ENCODE measurements around the gene COG5. TPM values are rescaled to one million over a fixed set of nuclear protein-coding genes. Genes with fewer than 3 reads are reported as not detected.
A peak's percentile ranks its signal among the peaks of the same experiment; 100 is the strongest.

The COG5 gene
- total RNA-seq, 2 experiments from 2014 or later, result 37.1 to 44.6 TPM

DNA sequence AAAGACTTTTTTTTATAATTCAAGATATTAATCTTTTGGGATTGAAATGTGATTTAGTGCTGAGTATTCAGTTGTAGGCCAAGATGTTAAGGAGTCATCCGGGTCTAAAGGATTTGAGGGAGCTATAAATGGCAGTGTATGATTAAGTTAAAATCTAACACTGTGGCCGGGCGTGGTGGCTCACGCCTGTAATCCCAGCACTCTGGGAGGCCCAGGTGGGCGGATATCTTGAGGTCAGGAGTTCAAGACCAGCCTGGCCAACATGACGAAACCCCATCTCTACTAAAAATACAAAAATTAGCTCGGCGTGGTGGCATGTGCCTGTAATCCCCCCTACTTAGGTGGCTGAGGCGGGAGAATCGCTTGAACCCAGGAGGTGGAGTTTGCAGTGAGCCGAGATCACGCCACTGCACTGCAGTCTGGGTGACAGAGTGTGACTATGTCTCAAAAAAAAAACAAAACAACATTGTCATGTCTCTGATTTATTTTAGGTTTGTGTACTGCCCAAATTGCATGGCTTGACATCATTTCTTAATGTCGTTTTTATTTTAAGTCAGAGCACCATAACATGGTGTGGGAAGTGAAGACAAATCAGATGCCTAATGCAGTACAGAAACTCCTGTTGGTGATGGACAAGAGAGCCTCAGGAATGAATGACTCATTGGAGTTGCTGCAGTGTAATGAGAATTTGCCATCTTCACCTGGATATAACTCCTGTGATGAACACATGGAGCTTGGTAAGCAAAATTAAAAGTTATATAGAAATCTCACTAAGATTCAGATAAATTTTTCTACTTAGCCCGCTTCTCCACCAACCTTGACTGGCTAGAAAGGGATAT, 384.2 kb downstream of the COG5 start:
- ATAC-seq, result peak; percentile 27
- H3K36me3 Mint-ChIP-seq, result peaks cover 27% of the 10 kb centered on the region
- peaks cover 21% of the 10 kb centered on the region for H3K4me1 Mint-ChIP-seq
- CTCF ChIA-PET, result interaction anchor here (0.6 to 1.3 kb wide), 3 partner anchors 16 to 407 kb away, joined by 3 read pairs; no protein-coding TSS in a partner anchor
- no peak for DNase-seq
- no peak overlapping the region for H3K4me3 Mint-ChIP-seq
- H3K27me3 Mint-ChIP-seq, result no peaks in the 10 kb centered on the region
- no peaks in the 10 kb centered on the region for H3K9me3 Mint-ChIP-seq (ENCODE audit: low read depth)
- H3K27ac Mint-ChIP-seq, result no peak overlapping the region

DNA sequence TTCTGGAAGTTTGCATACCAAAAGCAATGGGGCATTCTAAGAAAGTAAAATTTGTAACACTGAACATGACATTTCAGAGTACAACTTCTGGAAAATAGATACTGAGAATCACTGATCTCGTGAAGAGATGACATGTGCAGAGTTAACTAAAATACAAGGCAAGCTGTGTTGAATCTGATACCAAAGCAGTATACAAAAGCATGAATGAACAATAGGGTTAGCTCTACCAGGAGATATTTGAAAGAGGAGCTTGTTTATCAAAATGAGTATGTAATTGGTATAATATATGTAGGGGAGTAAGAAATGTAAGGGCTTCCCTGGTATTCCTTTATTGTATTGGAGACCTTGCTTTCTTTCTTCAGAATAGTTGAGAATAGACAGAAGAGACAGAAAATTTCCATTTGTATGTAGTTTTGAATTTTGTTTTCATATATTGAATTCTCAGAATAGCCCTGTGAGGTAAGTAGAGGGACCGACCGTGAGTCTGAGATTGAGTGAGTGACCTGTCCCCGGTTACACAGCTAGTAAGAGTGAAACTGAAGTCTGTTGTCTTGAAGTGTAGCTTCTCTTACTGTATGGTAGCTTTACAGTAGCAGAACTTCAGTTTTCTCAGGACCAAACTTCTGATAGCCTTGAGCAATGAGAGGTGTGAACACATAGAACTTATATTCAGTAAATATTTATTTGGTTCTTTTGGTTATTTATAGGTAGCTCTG, 389.9 kb downstream of the COG5 start:
- peaks cover 37% of the 10 kb centered on the region for H3K4me1 Mint-ChIP-seq
- H3K27ac Mint-ChIP-seq, result peak overlapping the region; percentile 83
- CTCF ChIA-PET, result interaction anchor here (1.0 to 1.4 kb wide), 3 partner anchors 20 to 569 kb away, joined by 3 to 4 read pairs (median 4); no protein-coding TSS in a partner anchor
- no peaks in the 10 kb centered on the region for H3K27me3 Mint-ChIP-seq
- DNase-seq (peak; percentile 54), ATAC-seq (peak; percentile 43)
- peaks cover 11% of the 10 kb centered on the region for H3K36me3 Mint-ChIP-seq
- peak overlapping the region; percentile 60 for H3K4me3 Mint-ChIP-seq
- H3K9me3 Mint-ChIP-seq (ENCODE audit: low read depth), result no peaks in the 10 kb centered on the region

DNA sequence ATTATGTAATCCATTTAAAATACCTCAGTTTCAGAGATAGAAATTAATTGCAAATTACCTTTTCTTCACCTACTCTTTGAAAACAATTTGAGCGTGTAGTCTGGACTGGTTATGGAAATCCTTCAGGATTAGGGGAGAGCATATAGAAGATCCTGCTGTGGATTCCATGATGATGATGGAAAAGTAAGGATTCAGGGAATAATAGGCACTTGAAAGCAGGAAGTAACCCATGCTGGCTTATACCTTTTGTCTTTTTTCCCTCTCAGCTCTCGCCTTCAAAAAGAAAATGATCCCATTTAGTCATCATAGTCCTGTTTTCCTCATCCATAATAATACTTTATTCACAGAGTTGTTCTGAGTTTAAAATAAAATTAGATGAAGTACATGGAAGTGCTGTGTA, 390.5 kb downstream of the COG5 start:
- no peak for ATAC-seq
- DNase-seq, result no peak
- Mint-ChIP-seq H3K27ac (peak overlapping the region; percentile 83), H3K4me3 (peak overlapping the region; percentile 60), H3K4me1 (peaks cover 38% of the 10 kb centered on the region), H3K27me3 (no peaks in the 10 kb centered on the region), H3K9me3 (ENCODE audit: low read depth) (no peaks in the 10 kb centered on the region), H3K36me3 (peaks cover 11% of the 10 kb centered on the region)
- CTCF ChIA-PET, result no interaction called here

DNA sequence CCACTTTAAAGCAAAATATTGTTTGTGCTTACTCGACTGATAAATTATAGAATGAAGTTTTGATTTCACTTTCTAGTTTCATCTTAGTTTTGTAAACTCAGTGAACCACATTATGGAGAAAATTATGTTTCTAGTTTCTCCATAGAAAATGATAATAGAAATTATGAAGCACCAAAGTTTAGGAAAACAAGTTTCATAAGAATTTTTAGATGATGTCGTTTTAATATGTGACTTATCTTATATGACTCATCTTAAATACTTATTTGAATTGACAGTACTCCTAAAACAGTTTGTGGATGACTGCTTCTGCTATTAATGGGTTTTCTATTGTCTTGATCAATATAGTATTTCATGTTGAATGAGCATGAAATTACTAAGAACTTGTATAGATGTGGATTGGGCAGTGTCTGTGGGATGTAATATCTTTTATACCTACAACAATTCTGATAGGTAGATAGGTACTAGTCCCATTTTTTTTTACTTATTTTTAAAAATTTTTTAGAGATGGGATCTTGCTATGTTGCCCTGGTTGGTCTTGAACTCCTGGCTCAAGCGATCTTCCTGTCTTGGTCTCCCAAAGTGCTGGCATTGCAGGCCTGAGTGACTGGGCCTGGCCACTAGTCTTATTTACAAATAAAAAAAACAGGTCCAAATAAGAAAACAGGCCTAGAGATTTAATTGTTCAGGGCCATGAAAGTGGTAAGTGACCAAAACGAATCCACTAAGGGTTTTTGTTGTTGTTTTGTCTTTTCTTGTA, 391.3 kb downstream of the COG5 start:
- ATAC-seq, result no peak
- CTCF ChIA-PET, result interaction anchor here (1.2 kb wide), 1 partner anchor 9 kb away, joined by 3 read pairs; no protein-coding TSS in a partner anchor
- Mint-ChIP-seq H3K36me3 (peaks cover 9% of the 10 kb centered on the region), H3K27ac (peak overlapping the region; percentile 83), H3K9me3 (ENCODE audit: low read depth) (no peaks in the 10 kb centered on the region), H3K27me3 (no peaks in the 10 kb centered on the region), H3K4me1 (peaks cover 43% of the 10 kb centered on the region), H3K4me3 (no peak overlapping the region)
- DNase-seq, result no peak

DNA sequence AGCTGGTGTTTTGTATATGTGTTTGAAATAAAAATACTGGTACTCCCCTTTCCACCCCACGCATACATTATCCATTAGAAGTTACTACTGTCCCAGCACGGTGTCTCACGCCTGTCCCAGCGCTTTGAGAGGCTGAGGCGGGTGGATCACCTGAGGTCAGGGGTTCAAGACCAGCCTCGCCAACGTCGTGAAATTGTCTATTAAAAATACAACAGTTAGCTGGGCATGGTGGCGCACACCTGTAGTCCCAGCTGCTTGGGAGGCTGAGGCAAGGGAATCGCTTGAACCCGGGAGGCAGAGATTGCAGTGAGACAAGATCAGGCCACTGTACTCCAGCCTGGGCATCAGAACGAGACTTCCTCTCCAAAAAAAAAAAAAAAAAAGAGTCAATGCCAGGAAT, 392.2 kb downstream of the COG5 start:
- Mint-ChIP-seq H3K27ac (peak overlapping the region; percentile 9), H3K4me1 (peaks cover 42% of the 10 kb centered on the region), H3K36me3 (peaks cover 6% of the 10 kb centered on the region), H3K9me3 (ENCODE audit: low read depth) (no peaks in the 10 kb centered on the region), H3K4me3 (peak overlapping the region; percentile 19), H3K27me3 (no peaks in the 10 kb centered on the region)
- DNase-seq (no peak), ATAC-seq (no peak)
- CTCF ChIA-PET, result interaction anchor here (0.7 to 1.2 kb wide), 2 partner anchors 10 to 570 kb away, joined by 3 to 4 read pairs; no protein-coding TSS in a partner anchor

DNA sequence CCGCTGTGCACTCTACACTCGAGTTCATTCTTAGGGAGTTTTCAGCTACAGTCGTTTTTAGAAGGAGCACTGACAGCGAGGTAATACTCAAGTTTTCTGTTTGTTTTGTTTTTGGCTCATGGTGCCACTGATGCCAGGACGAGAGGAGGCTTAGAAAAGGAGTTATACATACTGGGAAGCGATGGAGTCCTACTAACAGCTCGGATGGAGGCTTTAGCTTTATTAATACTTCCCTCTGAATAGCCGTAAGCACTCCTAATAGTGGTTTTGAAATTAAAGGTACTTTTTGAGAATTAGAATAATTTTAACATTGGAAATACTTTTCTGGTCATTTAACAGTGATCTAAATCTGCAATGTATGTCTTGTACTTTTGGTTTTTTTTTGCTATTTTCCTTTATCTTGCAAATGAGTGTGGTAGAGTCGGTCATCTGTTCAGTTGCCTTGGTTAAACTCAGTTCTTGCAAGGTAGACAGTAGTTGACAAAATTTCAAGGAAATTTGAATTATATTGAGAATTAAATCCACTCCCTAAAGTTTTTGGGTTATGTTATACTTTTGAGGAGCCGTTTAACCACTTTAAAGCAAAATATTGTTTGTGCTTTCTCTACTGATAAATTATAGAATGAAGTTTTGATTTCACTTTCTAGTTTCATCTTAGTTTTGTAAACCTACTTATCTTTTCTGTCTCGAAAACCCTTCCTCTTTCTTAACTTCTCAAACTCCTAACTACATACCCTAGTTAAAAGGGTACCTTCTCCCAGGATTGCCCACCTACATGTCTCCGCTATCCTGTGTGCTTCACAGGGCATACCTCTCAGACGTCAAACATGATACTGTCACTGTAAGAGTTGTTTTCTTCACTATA, 393.4 kb downstream of the COG5 start:
- Mint-ChIP-seq H3K36me3 (peaks cover 4% of the 10 kb centered on the region), H3K27me3 (peaks cover 3% of the 10 kb centered on the region), H3K4me3 (peak overlapping the region; percentile 94), H3K9me3 (ENCODE audit: low read depth) (no peaks in the 10 kb centered on the region), H3K27ac (peak overlapping the region; percentile 100), H3K4me1 (peaks cover 44% of the 10 kb centered on the region)
- CTCF ChIA-PET, result interaction anchor here (2.1 to 3.1 kb wide), 3 partner anchors 20 to 573 kb away, joined by 7 to 19 read pairs (median 11); partner anchors contain the start of gene CBLL1
- ATAC-seq (no peak), DNase-seq (no peak)

DNA sequence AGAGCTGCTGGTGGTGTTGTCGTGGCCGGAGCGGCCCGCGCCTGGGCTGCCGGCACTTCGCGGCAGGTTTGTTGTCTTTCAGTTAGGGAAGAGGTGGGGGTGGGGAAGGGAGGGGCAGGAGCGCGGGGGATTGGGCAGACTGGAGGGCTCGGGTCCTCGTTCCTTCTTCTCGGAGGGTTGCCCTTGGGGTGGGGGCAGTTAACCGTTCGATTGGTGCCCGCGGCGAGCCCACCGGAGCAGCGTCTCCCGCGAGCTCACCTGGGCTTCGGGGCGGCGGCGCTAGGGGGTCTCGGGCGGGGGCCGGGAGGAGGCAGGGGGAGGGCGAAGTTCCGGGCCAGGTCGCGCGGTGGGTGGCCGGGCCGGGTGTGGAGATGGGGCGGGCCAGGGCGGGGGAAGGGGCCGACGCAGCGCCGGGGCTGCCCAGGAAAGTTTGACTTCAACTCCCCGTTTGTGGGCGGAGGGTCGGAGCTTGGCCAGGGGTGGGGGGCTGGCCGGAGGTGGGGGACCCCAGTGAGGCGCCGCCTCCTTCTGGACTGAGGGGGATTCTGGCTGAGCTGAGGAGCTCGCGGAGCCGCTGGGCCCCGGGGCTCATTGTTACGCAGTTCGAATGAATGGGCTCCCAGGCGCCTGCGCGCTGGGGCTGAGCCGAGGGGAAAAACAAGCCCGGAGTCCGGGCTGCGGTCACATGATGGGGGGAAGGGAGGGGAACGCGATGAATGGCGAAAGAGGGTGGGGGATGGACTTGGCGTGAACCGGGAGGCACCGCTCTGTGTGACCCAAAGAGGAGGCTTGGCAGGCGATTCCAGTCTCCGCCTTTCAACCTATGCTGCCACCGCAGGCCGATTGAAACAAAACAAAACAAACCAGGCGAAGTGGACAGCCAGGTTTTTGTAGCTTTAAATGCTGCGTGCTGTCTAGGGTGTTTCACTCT, 394.3 kb downstream of the COG5 start:
- peaks cover 4% of the 10 kb centered on the region for H3K36me3 Mint-ChIP-seq
- ATAC-seq, result peak; percentile 34
- H3K27ac Mint-ChIP-seq, result peak overlapping the region; percentile 100
- CTCF ChIA-PET, result interaction anchor here (0.6 to 3.1 kb wide), 7 partner anchors 12 to 706 kb away, joined by 3 to 19 read pairs (median 5); partner anchors contain the start of genes CBLL1 and CCDC71L
- H3K4me3 Mint-ChIP-seq, result peak overlapping the region; percentile 94
- H3K9me3 Mint-ChIP-seq (ENCODE audit: low read depth), result no peaks in the 10 kb centered on the region
- peaks cover 39% of the 10 kb centered on the region for H3K4me1 Mint-ChIP-seq
- H3K27me3 Mint-ChIP-seq, result peaks cover 6% of the 10 kb centered on the region
- DNase-seq, result peak; percentile 94

DNA sequence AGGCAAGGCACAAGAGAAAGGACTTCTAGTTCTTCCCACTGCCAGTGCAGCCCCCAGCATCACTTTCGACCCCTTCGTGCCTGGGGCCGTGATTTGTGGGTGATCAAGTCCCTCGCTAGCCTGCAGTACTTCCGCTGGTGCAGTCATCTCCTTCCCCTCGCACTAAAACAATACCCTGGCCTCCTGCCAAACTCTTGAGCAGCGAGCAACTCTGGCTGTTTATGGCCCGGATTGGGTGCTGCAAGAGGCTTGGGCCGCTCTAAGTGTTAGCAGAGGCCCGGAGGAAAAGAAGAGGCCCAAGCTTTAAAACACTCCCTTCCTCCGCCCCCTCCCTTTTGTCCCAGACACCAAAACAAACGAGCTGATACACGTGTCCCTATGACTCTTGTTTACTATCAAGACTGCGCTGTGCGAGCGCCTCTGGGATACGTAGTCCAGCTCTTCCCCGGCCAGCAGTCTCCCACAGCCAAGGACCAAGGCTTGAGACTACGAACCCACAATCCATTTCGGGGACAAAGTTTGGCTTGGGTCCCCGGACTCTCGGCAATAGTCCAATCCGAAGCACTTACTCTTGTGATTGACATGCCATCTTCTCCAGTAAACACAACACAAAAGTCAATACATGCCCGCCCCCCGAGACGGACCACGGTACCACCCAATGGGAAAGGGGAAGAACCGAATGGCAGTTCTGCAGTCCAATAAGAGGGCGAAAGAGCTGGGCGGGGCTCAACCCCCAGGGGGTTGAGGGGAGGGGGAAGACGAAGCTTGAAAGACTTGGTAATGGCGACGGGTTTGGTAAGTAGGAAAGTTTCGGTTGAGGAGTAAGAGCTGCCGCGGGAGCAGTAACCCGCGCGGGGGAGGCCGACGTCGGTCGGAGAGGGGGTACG, 395.2 kb downstream of the COG5 start, which contains the start of gene HBP1:
TSS of gene HBP1 (plus strand) at position 771 of the 887 bp plus-strand sequence. CDS start 10,891 bp downstream, outside the sequence.
- peak; percentile 99 for DNase-seq
- Mint-ChIP-seq H3K4me3 (peak within 1 kb of the TSS; percentile 94), H3K4me1 (peaks cover 30% of the 10 kb centered on the region), H3K27ac (peak within 1 kb of the TSS; percentile 100), H3K9me3 (ENCODE audit: low read depth) (no peaks in the 10 kb centered on the region), H3K36me3 (peaks cover 4% of the 10 kb centered on the region), H3K27me3 (peaks cover 6% of the 10 kb centered on the region)
- peak; percentile 89 for ATAC-seq
- CTCF ChIA-PET, result interaction anchor here (0.6 to 3.1 kb wide), 8 partner anchors 13 to 706 kb away, joined by 3 to 19 read pairs (median 4); partner anchors contain the start of genes CBLL1 and CCDC71L

DNA sequence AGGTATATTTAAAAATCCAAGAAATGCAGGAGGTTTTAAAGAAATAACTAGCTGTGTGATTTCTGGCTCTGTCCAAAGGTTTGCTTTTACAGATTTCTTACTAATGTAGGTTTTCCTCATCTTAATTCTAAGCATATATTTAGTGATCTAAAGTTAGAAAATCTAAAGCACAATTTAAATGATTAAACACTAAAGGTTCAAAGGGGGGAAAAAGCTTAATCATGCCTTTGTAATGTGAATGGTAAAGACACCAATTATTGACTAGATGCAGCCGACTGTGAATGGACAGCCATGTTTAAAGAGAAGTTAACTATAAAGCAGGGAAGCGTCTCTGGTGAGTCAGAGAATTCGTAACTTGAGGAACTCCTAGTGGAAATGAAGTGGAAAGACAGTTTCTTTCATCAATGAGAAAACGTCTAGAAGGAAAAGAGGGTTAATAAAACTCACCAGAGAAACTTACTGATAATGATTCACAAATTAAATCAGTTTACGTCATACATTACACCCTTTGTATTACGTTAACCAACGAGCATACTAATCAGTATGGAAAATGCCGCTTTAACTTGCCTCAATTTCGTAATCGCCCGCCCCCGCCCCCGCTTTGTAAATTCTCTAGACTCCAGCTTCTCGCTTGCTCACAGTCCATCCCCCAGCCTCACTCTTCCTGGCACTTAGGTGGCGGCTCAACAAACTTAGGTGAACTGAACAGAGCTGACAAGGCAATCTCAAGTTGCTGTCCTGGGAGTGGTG, 396.1 kb downstream of the COG5 start:
- Mint-ChIP-seq H3K27ac (peak overlapping the region; percentile 100), H3K27me3 (peaks cover 6% of the 10 kb centered on the region), H3K36me3 (peaks cover 4% of the 10 kb centered on the region), H3K4me1 (peaks cover 22% of the 10 kb centered on the region), H3K9me3 (ENCODE audit: low read depth) (no peaks in the 10 kb centered on the region), H3K4me3 (peak overlapping the region; percentile 94)
- DNase-seq, result no peak
- ATAC-seq, result peak; percentile 0
- CTCF ChIA-PET, result interaction anchor here (0.9 to 3.1 kb wide), 7 partner anchors 13 to 576 kb away, joined by 3 to 19 read pairs (median 5); partner anchors contain the start of genes CBLL1 and CCDC71L
